Right renal pelvis (tissue), 4 donors: ENCODE results near the gene ANXA5. TPM values are rescaled to one million over a fixed set of nuclear protein-coding genes. Genes with fewer than 3 reads are reported as not detected.
"Not testable (repeated sequence)": the region's sequence is repeated elsewhere in the genome, so short reads cannot be mapped to it uniquely, and the experiment has no call there.

ENCODE experiments used
- DNase-seq, 4 donors: peaks; one replicate each; pipeline ENCODE4 v3.0.0-alpha.2; 2013; ENCODE audit warnings: low read depth in 4 of 4, low spot score in 3 of 4, missing footprints in 1 of 4
- polyA plus RNA-seq, 4 donors: library from polyadenylated mRNA; unstranded; fragments of 120-200 nt; gene quantifications; one replicate each; pipeline ENCODE4 v1.2.1, GENCODE V29; 2013; ENCODE audit not compliant: insufficient read length in 4 of 4

The ANXA5 gene
- polyA plus RNA-seq, 4 donors, result 403 to 472 (median 450) TPM

GRCh38 chr4:121680571-121680970, 16.2 kb downstream of the ANXA5 start:
- DNase-seq, result no peak

GRCh38 chr4:121679951-121680350, 16.8 kb downstream of the ANXA5 start:
- DNase-seq, result no peak

- no peak for DNase-seq
These were observed 17.5 kb downstream of the ANXA5 start for GRCh38 chr4:121679267-121679666.

GRCh38 chr4:121677524-121677923, 19.3 kb downstream of the ANXA5 start:
- no peak for DNase-seq

- DNase-seq, result no peak
These were observed 20.3 kb downstream of the ANXA5 start for GRCh38 chr4:121676345-121677075.

- DNase-seq, result no peak
These were observed 21.1 kb downstream of the ANXA5 start for GRCh38 chr4:121675715-121676114.

GRCh38 chr4:121674696-121675095, 22.1 kb downstream of the ANXA5 start:
- no peak for DNase-seq

GRCh38 chr4:121674191-121674590, 22.6 kb downstream of the ANXA5 start:
- no peak for DNase-seq

GRCh38 chr4:121669163-121669550, 27.6 kb downstream of the ANXA5 start:
- DNase-seq, result no peak

- no peak for DNase-seq
These were observed 28.2 kb downstream of the ANXA5 start for GRCh38 chr4:121668368-121669162.

- no peak for DNase-seq
These were observed 30.6 kb downstream of the ANXA5 start for GRCh38 chr4:121666091-121666679.

GRCh38 chr4:121665371-121665770, 31.4 kb downstream of the ANXA5 start:
- no peak for DNase-seq

- DNase-seq, result no peak
These were observed 34.6 kb downstream of the ANXA5 start for GRCh38 chr4:121662225-121662624.

GRCh38 chr4:121660175-121660933, 36.4 kb downstream of the ANXA5 start:
- DNase-seq, result not testable (repeated sequence)

GRCh38 chr4:121658125-121658524, 38.7 kb downstream of the ANXA5 start:
- no peak for DNase-seq

- DNase-seq, result peak; percentile 29 to 40 (median 32)
These were observed 40.5 kb downstream of the ANXA5 start for GRCh38 chr4:121656269-121656641.

GRCh38 chr4:121655320-121656268, 41.2 kb downstream of the ANXA5 start:
- no peak for DNase-seq

GRCh38 chr4:121654738-121655137, 42.0 kb downstream of the ANXA5 start:
- no peak for DNase-seq

GRCh38 chr4:121653986-121654385, 42.8 kb downstream of the ANXA5 start:
- DNase-seq, result no peak

GRCh38 chr4:121653214-121653613, 43.6 kb downstream of the ANXA5 start:
- DNase-seq, result no peak
